Measurements from ENCODE around the gene ASB2.

ASB2 gene

GRCh38 chr14:94000267-94000666 is 23.9 kb upstream of the ASB2 start:
- ChIA-PET POLR2A (interaction anchor here (1.1 kb wide), 1 partner anchor 60 kb away, joined by 3 read pairs; no protein-coding TSS in a partner anchor), CTCF (interaction anchor here (0.5 to 4.8 kb wide), 9 partner anchors 8 to 346 kb away, joined by 3 to 111 read pairs (median 11); no protein-coding TSS in a partner anchor)

GRCh38 chr14:93999573-93999972 is 23.2 kb upstream of the ASB2 start:
- ChIA-PET CTCF (interaction anchor here (0.5 to 4.8 kb wide), 8 partner anchors 7 to 345 kb away, joined by 3 to 111 read pairs (median 8); no protein-coding TSS in a partner anchor), POLR2A (interaction anchor here (1.1 kb wide), 1 partner anchor 59 kb away, joined by 3 read pairs; no protein-coding TSS in a partner anchor)
- no peaks in the 10 kb centered on the region for H3K36me3 ChIP-seq (ENCODE audit: control insufficient read depth in 2 of 2, insufficient read depth in 1 of 2, low read length in 2 of 2)
- H3K9me3 ChIP-seq (ENCODE audit: control insufficient read depth, insufficient read depth, low read depth, low read length) = no peaks in the 10 kb centered on the region
- H3K4me3 ChIP-seq (ENCODE audit: low read depth, low read length) = no peak overlapping the region
- H3K4me1 ChIP-seq (ENCODE audit: control insufficient read depth, insufficient read depth, low read length) = no peaks in the 10 kb centered on the region; the same call in 1 of the 2 replicates
- no peak for TF ChIP-seq ZNF558 (tag by site-specific recombination; IDR thresholded peaks at IDR 0.05)
- no peak for TF ChIP-seq ZNF623 (tag by site-specific recombination; IDR thresholded peaks at IDR 0.05)
- TF ChIP-seq ZEB2 (tag by site-specific recombination; IDR thresholded peaks at IDR 0.05) = no peak
- TF ChIP-seq KLF7 (tag by site-specific recombination; IDR thresholded peaks at IDR 0.05; ENCODE audit: borderline replicate concordance) = no peak
- TF ChIP-seq ZNF837 (tag by site-specific recombination; IDR thresholded peaks at IDR 0.05) = no peak
- TF ChIP-seq HOXC10 (CRISPR knock-in tag; IDR thresholded peaks at IDR 0.05) = no peak
- no peak for TF ChIP-seq ZNF10 (tag by site-specific recombination; IDR thresholded peaks at IDR 0.05)
- no peak for TF ChIP-seq ZNF629 (tag by site-specific recombination; IDR thresholded peaks at IDR 0.05)
- no peak for TF ChIP-seq ZBTB11 (tag by site-specific recombination; conservative IDR thresholded peaks at IDR 0.05; ENCODE audit: low read depth)
- TF ChIP-seq ZNF549 (tag by site-specific recombination; IDR thresholded peaks at IDR 0.05) = no peak
- no peak for TF ChIP-seq ZNF426 (tag by site-specific recombination; IDR thresholded peaks at IDR 0.05)
- TF ChIP-seq ZNF658 (tag by site-specific recombination; IDR thresholded peaks at IDR 0.05) = no peak
- TF ChIP-seq ZNF521 (tag by site-specific recombination; IDR thresholded peaks at IDR 0.05) = no peak
- no peak for TF ChIP-seq GLIS1 (tag by site-specific recombination; IDR thresholded peaks at IDR 0.05)
- TF ChIP-seq OVOL3 (tag by site-specific recombination; IDR thresholded peaks at IDR 0.05) = no peak
- H3K27ac ChIP-seq (ENCODE audit: extremely low read depth, low read depth, low read length) = no peak overlapping the region

More at GRCh38 chr14:94000267-94000666, 23.9 kb upstream of the ASB2 start:
- no peak for TF ChIP-seq ZNF610 (tag by site-specific recombination; IDR thresholded peaks at IDR 0.05; ENCODE audit: borderline replicate concordance)
- no peaks in the 10 kb centered on the region; the same call in 1 of the 2 replicates for H3K4me1 ChIP-seq (ENCODE audit: control insufficient read depth, insufficient read depth, low read length)
- H3K9me3 ChIP-seq (ENCODE audit: control insufficient read depth, insufficient read depth, low read depth, low read length) = no peaks in the 10 kb centered on the region
- H3K27ac ChIP-seq (ENCODE audit: extremely low read depth, low read depth, low read length) = no peak overlapping the region
- no peaks in the 10 kb centered on the region for H3K36me3 ChIP-seq (ENCODE audit: control insufficient read depth in 2 of 2, insufficient read depth in 1 of 2, low read length in 2 of 2)
- H3K4me3 ChIP-seq (ENCODE audit: low read depth, low read length) = no peak overlapping the region

- H3K9me3 ChIP-seq (ENCODE audit: control insufficient read depth, insufficient read depth, low read depth, low read length) = no peaks in the 10 kb centered on the region
- H3K4me1 ChIP-seq (ENCODE audit: control insufficient read depth, insufficient read depth, low read length) = no peaks in the 10 kb centered on the region; the same call in 1 of the 2 replicates
- POLR2A ChIA-PET = no interaction called here
- CTCF ChIA-PET = interaction anchor here (1.0 to 4.8 kb wide), 4 partner anchors 14 to 181 kb away, joined by 6 to 111 read pairs (median 19); no protein-coding TSS in a partner anchor
- no peak overlapping the region for H3K4me3 ChIP-seq (ENCODE audit: low read depth, low read length)
- TF ChIP-seq YY1 (tag by site-specific recombination; IDR thresholded peaks at IDR 0.05) (no peak), ZNF16 (tag by site-specific recombination; IDR thresholded peaks at IDR 0.05; ENCODE audit: low read depth) (no peak), GLI2 (tag by site-specific recombination; IDR thresholded peaks at IDR 0.05; ENCODE audit: borderline replicate concordance, low read depth) (no peak), SP3 (tag by site-specific recombination; IDR thresholded peaks at IDR 0.05) (no peak)
- H3K27ac ChIP-seq (ENCODE audit: extremely low read depth, low read depth, low read length) = no peak overlapping the region
- H3K36me3 ChIP-seq (ENCODE audit: control insufficient read depth in 2 of 2, insufficient read depth in 1 of 2, low read length in 2 of 2) = no peaks in the 10 kb centered on the region
These were observed 22.6 kb upstream of the ASB2 start for GRCh38 chr14:93998871-93999403.

Measured in HEK293 (cell line).